ENCODE data around the gene LIME1.

The LIME1 gene

DNA sequence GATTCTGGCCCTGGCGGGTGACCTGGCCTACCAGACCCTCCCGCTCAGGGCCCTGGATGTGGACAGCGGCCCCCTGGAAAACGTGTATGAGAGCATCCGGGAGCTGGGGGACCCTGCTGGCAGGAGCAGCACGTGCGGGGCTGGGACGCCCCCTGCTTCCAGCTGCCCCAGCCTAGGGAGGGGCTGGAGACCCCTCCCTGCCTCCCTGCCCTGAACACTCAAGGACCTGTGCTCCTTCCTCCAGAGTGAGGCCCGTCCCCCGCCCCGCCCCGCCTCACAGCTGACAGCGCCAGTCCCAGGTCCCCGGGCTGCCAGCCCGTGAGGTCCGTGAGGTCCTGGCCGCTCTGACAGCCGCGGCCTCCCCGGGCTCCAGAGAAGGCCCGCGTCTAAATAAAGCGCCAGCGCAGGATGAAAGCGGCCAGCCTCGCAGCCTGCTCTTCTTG lies 2.2 kb downstream of the LIME1 start:
- TF ChIP-seq CTCF (conservative IDR thresholded peaks at IDR 0.05; ENCODE audit: low read depth, low read length) = no peak
- no peak overlapping the region for H3K4me3 ChIP-seq (ENCODE audit: low read length)
- DNase-seq (ENCODE audit: low read depth) = no peak

DNA sequence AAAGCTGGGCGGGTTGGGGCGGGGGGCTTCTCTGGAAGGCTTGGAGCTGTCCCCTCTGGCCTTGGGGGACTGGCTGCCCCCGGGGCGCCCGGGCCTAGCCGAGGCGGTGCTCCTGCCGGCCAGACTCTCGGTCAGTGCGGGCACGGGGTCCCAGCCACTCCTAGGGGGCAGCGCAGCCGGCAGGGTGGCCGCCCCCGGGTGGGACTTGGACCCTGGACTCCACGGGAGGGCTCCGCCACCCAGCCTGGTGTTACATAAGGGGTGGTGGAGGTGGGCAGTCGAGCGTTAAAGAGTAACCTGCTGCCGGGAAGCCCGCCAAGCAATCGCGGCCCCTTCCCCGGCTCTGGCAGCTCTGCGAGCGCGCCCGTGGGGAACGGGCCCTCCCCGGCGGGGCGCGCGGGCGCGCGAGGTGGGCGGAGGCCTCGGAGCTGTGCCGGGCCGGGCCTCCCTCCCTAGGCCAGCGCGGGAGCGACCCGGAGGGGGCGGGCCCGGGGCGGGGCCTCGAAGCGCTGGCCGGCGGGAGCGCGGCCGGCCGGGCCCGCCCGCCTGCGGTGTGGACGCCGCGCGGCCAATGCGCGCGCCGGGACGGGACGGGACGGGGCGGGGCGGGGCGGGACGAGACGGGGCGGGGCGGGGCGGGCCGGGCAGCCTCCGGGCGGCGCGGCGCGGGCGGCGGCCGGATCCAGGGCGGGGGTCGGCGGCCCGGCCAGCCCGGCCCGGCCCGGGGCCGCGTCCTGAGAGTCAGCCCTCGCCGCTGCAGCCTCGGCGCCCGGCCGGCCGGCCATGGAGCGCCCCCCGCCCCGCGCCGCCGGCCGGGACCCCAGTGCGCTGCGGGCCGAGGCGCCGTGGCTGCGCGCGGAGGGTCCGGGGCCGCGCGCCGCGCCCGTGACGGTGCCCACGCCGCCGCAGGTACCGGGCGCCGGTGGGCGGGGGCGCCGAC lies 2.9 kb downstream of the LIME1 start, which contains the start of gene SLC2A4RG:
TSS of gene SLC2A4RG (plus strand) at position 647 of the 940 bp plus-strand sequence. CDS start at position 784, 137 bp downstream.
- H3K4me3 ChIP-seq (ENCODE audit: low read length) = peak within 1 kb of the TSS; percentile 56
- no peak for DNase-seq (ENCODE audit: low read depth)
- TF ChIP-seq CTCF (conservative IDR thresholded peaks at IDR 0.05; ENCODE audit: low read depth, low read length) = no peak

- no peak for TF ChIP-seq CTCF (conservative IDR thresholded peaks at IDR 0.05; ENCODE audit: low read depth, low read length)
- no peak for DNase-seq (ENCODE audit: low read depth)
- H3K4me3 ChIP-seq (ENCODE audit: low read length) = peak overlapping the region; percentile 56
These were observed 3.7 kb downstream of the LIME1 start for GRCh38 chr20:63740070-63740626.

DNA sequence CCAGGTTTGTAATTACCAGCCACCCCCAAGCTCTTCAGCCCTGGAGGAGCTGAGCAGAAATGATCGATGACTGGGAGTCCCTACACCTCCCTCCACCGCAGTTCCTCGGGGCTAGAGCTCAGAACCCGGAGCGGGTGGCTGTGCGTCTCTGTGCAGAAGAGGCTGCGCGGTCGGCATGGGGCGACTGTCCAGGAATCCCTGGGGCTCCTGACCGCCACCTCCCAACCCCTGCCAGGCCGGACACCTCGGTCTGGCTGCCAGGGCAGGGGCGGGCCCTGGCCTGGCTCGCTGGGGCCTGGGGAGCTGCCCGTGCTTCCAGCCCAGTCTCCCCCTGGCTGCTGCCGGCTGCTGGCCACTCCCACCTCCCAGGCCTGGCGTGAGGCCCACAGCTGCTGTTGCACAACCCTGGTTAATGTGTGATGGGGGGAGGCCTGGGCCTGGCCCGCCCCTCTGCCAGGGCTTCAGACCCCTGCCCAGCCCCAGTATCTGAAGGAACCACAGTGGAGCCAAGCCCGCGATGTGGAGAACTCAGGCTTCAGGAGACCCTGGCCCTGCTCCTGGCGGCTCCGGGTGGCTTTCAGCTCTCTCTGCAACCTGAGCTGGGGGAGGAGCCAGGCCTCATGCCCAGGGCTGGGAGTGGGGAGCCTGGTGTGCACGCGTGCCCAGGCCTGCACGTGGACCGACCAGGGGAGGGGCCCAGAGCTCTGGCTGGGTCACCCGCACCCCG lies 4.3 kb downstream of the LIME1 start:
- TF ChIP-seq CTCF (conservative IDR thresholded peaks at IDR 0.05; ENCODE audit: low read depth, low read length) = peak; percentile 23
- DNase-seq (ENCODE audit: low read depth) = peak; percentile 35
- H3K4me3 ChIP-seq (ENCODE audit: low read length) = peak overlapping the region; percentile 56

DNA sequence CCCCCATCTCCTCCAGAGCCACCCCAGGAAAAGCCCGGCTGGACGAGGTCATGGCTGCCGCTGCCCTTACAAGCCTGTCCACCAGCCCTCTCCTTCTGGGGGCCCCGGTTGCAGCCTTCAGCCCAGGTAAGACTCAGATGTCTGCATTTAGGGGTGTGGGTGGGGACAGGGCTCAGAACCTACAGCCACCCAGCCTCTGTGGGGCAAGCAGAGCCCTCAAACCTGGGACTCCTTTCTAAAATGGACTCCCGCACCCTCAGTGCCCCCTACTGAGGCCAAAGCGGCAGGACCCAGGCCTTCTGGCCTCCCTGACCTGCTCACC lies 4.9 kb downstream of the LIME1 start:
- TF ChIP-seq CTCF (conservative IDR thresholded peaks at IDR 0.05; ENCODE audit: low read depth, low read length) = no peak
- peak overlapping the region; percentile 56 for H3K4me3 ChIP-seq (ENCODE audit: low read length)
- no peak for DNase-seq (ENCODE audit: low read depth)

- DNase-seq (ENCODE audit: low read depth) = no peak
- H3K4me3 ChIP-seq (ENCODE audit: low read length) = no peak overlapping the region
- TF ChIP-seq CTCF (conservative IDR thresholded peaks at IDR 0.05; ENCODE audit: low read depth, low read length) = no peak
These were observed 5.4 kb downstream of the LIME1 start for GRCh38 chr20:63741676-63742380.
